ENCODE measurements around the gene CDK17.
"Not testable (repeated sequence)": the region's sequence is repeated elsewhere in the genome, so short reads cannot be mapped to it uniquely, and the experiment has no call there.

The CDK17 gene

DNA sequence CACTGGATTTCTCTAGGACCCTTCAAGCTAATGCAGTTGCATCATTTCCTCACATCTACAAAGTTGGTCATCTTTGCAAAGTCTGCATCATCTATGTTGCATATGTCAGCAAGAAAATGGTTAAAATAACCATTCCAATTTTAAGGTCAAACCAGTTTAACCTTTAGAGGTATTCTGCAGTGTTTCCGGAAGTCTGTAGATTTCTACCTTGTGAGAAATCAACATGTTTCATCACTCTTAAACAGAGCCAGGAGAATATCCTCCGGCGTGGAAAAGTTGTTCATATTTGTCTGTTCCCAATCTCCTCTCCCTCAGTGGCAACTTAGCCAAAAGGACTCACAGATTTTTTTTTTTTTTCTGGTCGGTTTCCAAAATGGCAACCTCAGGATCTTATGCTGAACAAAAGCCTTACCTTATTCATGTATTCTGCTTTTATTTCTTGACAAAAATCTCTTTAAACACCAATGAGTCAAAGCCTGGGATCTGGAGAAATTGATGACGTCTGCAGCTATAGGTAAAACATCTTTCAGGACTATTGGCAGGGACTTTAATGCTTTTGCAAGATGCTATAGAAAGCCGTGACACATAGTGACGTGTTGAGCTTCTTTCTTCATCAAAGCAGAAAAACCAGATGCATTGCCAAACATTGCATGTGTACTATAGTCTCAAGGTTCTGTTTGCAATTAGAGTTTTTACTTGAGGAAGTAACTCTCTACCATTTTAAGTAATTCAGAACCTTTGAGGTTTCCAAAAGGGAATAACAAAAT, 16.0 kb upstream of the CDK17 start:
- no peak for DNase-seq

DNA sequence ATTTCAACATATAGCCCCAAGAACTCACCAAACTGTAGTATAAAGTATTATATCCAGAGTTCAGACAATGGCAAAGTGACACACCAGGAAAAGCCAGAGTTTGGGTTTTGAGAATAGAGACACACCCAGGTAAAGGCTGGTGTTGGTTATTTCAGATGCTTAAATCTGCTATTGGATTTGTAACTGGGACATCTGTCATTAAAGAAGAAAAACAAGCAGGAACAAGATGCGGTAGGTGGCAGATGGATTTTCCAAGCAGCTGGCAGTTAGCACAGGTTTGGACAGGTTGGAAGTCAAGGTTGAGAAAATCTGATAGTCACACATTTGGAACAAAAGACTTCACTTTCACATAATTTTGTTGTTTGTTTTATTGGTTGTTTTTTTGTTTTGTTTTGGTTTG, 14.4 kb upstream of the CDK17 start:
- no peak for DNase-seq

DNA sequence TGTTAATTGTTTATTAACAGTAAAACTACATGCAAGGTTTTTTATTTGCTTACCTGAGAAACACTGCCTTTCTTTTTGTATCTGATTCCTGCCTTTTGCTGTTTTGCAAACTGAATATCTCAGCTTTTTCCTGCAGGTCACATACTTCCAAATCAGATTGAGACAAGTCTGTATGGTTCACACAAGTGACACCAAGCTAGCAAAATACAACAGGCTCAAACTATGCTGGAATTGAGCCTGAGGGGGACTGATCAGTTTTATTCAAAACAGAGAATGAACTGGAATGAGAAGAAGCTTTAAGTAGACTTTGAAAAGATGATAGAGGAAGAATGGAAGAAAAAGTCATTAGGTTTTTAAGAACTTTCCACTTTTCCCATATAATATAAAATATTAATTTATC, 12.2 kb upstream of the CDK17 start:
- no peak for DNase-seq

DNA sequence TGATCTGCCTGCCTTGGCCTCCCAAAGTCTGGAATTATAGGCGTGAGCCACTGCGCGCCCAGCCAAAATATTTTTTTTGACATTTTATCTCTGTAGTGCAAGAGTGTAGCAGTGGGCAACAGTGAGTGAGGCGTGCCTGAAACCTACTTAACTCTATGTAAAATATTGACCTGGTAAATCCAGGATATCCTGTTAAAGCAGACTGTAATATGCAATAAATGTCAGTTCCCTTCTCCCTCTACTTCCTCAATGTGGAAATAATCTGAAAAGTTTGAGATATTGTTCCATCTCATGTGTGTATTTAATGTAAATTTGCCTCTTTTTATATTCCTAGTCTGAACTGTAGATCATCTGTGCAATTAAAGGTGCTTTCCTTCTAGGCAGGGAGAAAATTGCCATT, 9.5 kb upstream of the CDK17 start:
- no peak for DNase-seq

DNA sequence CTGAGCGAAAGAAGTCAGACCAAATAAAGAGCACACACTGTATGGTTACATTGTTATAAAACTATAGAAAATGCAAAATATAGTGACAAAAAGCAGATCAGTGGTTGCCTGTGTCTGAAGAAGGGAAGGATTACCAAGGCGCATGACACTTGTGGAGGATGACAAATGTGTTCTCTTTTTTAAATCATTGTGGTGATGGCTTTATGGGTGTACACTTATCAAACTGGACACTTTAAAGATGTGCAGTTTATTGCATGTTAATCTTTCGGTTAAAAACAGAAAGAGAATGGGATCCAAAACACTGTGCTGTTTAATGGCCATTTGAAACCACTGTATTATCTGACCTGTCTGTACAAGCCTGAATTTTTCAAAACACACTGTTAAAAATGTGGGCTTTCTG, 8.8 kb upstream of the CDK17 start:
- DNase-seq: no peak

DNA sequence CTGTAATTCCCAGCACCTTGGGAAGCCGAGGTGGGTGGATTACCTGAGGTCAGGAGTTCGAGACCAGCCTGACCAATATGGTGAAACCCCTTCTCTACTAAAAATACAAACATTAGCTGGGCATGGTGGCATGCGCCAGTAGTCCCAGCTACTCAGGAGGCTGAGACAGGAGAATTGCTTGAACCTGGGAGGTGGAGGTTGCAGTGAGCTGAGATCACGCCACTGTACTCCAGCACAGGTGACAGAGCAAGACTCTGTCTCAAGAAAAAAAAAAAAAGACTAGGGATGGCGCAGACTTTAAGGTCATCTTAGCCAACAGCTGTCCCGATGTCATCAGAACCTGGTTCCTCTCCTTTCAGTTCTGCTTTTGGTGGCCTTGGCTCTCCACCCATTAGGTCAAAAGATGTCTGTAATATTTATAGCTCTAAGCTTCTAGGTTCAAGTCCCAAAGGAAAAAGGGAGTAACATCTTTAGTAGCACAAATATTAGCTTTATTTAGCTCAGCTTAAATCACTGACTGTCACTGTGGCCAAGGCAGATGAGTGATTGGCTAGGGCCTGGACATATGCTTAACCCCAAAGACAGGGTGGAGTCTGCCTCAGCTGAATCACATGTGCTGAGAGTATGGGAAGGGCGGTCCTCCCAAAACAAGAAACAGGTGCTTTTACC, 7.3 kb upstream of the CDK17 start:
- not testable (repeated sequence) for DNase-seq

DNA sequence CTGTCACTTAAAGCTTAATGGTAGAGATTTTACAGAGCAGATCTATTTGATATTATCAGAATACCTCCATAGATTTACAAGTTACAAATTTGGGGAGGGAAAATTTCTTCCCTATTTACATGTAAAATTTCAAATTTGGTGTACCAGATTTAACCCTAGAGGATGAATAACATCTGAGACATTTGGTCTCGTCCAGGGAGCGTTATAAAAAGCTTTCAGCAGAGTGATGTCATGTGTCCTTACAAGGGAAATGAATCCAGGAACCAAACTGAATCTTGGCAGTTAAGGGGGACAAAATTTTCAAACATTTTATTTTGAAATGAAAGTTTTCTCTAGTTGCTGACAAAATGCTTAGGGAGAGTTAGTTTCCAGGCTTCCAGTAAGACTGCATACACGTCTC, 4.5 kb upstream of the CDK17 start:
- no peak for DNase-seq

DNA sequence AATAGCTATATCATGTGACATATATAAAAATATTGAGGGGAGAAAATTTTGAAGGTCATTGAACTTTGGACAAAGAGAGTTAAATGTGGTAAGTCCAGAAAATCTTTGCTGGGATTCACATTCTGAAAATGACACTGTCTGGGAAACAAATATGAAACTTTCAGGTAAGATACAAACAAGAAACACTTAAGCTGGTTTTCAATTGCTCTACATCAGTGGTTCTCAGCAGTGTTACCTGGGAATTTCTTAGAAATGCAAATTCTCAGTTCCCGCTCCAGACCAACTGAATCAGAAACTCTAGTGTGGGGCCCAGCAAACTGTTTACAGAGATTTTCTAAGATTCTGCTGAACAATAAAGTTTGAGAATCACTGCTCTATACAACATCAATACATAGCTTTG, 3.6 kb upstream of the CDK17 start:
- DNase-seq: no peak

DNA sequence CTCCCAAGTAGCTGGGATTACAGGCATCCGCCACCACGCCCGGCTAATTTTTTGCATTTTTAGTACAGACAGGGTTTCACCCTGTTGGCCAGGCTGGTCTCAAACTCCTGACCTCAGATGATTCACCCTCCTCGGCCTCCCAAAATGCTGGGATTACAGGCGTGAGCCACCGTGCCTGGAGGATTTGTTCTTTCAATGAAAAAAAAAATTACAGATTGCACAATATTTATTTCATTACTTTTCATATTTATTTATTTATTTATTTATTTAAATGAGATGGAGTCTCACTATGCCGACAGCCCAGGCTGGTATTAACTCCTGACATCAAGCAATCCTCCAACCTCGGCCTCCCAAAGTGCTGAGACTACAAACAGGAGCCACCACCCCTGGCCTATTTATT, 2.3 kb upstream of the CDK17 start:
- not testable (repeated sequence) for DNase-seq

DNA sequence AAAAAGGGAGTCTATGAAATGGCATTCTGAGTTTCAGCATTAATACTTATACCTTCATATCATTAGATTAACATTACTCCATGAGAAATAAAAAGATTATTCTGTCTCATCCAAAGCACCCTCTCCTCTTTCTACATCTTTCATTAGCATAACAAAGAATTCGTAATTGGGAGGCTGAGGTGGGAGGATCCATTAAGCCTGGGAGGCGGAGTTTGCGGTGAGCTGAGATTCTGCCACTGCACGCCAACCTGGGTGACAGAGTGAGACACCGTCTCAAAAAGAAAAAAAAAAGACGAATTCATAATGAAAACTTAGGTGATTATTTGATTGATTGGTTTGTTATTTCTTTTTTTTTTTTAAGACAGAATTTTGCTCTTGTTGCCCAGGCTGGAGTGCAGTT, 1.8 kb upstream of the CDK17 start:
- no peak for DNase-seq

DNA sequence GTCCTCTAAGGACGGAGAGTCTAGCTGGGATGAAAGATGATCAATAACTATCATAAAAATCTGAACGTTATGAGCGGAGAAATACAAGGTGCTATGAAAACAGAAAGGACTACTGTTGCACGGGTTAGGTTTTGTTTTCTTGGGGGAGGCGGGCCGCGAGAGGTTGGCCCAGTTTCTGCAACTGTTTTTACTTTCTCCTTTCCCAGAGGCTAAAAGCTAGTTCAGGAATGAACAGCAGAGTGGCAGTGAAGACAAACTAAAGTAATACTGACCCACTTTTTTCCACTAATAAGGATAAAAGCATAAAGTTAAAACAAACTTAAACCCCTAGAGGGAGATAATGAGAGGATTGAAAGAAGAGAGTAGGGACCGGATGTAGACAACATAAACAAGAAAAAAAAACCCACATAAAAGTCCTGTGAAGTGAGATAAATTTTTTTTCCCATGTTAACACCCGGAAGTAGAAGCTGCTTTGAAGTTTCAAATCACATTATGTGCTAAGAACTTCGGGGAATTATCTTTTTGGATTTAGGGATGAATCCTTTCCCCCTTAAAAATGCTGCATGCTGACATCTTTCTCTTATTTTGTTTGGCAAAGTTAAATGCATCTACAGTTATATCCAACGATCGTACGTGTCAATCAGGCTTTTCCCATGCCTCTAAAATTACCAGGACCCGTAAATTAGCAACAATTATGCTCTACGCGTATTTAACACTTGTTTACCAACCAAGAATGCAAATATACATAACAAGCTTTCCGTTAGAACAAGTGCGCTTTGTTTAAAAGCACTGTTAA, 1.0 kb upstream of the CDK17 start:
- no peak for DNase-seq

DNA sequence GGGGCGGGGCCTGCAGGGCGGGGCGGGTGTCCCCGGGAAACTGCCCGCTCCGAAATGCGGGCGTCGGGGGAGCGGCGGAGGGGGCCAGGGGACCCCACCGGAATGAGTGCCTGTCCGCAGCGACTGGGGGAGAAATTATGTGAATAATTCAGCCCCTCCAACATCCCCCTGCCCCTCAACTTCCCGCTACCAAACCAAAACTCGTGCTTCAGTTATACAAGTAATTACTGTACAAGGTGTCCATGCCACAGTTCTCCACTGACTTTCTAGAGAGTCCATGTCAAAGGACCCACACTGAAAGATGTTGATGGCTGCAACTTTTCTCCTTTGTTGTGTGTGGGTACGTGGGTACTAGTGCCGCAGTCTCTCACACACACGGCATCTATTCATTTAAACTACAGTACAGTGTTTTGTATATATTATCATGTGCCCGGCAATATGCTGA, 414 bp upstream of the CDK17 start:
- DNase-seq: no peak

DNA sequence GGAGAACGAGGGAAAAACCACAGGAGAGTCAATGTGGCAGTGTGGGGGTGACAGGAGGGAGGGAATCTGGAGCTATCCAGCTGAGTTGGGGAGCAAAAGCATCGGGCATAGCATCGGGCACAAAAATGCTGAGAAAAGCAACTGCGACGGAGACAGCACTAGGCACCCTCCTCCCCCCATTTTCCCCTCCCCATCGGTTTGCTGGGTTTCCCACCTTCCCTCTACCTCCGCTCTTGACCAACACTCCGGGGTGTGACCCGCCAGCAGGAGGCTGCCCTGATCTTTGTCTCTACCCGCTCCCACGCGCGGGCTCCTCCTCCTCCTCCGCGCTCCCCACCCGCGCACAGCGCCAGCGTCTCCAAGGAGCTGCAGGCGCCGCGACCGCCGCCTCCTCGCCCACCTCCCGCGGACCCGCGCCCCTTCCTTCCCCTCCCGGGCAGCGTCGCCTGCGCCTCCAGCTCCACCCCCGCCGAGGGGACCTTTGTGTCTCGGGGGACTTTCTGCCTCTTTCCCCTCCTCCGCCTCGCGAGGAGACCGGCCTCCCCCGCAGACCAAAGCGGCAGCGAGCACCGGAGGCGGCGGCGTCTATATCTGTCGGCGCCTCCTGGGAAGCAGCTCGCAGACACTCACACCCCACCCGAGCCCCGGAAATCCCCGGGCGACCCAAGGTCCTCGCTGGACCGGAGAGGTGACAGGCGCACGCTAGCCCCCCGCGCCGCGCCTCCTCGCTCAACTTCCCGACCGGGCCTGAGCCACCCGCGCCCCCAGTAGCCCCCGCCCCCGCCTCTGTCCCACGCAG, 920 bp downstream of the CDK17 start:
- DNase-seq: peak; percentile 73

DNA sequence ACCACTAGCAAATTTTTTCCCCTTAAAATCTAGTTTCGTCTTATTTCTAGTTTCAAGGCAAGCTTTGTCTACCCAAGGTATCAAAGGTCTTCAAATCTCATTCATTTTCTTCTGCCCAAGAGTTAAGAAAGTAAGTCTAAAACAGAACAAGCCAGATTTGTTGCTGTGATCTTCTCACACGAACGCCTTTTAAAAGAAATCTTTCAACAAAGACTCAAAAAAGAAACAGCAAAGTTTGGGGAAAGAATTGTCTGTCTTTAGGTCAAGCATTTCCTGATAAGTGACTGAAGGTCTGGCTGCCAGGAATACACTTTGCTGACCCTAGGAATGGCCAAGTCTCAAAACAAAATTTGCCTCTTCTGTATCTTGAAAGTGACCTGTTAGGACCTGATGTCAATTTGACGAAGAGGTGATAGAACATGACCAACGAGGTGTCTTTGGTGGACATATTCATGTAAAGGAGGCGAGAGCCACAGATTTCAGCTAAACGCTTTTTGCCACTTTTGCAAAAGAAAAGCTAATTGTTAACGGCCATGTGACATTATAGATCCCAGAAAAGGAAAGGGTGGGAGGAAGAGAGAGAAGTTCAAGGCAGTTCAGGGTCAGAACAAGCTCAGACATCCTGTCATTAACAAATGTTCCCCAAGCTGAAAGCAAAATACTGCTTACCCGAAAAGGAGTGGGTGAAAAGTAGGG, 1.7 kb downstream of the CDK17 start:
- no peak for DNase-seq

DNA sequence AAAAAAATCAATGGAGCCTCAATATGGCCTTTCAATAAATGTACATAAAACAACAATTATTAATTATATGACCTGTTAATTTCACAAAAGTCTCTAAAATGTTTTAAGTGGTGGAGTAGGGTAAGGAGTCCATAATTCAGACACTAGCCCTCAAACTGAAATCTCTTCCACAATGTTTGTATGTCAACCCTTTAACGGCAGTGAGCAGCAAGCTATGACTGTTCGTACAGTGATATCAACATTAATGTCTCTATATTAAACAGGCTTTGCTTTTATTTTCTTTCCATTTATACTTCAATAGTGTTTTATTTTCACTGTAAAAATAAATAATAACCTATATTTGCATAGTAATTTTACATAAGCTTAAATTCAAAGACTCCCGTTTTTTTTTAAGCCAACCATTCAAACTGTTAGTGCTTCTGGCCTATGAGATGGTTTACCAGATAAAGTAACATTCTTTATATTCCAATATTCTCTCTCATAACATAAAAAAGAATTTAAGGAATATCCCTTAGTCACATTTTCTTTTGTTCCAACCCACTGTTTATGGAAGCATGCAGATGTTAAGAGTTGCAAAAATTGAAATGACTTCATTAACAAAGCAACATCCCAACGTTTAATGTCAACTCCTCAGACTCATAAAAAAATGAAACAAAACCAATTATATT, 2.3 kb downstream of the CDK17 start:
- no peak for DNase-seq

DNA sequence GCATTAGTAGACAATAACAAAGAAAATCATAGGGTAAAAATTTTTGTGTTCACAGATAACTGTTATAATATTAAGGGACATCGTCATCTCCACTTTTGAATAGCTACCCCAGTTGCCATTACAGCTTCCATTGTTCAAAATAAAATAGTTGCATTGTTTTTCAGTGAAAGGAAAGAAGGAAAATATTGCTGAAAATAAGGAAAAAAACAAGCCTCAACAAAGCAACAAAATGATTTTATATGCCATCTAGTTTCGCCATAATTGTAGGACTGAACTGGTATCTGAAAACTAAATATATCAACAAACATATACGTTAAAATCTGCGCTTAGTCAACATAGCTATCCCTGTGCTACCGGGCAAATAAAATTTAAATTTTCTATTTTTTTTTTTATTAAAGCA, 3.3 kb downstream of the CDK17 start:
- no peak for DNase-seq

DNA sequence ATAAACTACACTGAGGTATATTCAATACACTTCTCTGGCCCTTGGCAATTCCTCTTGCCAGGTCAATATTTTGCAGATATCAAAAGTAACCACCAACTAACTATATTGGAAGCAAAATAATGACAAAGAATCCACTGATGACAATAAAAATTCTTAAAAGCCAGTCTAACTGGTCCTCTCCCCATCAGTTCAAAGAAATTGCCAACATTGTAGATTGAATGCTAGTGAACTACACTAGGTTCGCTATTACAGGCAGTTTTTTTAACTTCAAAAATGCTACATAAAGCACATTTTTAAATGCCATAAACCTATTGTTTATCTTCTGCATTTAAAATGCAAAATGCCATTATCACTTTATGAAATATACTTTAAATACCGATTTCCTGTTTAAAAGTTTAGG, 4.0 kb downstream of the CDK17 start:
- no peak for DNase-seq

DNA sequence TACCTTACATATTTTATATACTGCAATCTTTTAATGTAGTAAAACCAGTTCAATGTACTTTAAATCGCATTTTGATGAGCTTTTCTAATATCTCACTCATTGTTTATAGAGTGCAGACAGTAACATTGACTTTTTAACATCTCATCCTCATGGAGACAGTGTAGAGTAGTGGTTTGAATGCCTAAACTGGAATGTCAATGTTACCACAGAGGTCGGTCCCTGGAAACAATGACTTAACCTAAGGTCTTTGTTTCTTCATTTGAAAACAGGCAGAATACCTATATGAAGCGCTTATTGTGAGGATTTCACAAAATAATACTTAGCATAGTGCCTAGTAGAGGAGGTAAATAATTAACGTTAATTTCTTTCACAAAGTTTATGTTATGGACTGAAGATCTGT, 5.0 kb downstream of the CDK17 start:
- no peak for DNase-seq

DNA sequence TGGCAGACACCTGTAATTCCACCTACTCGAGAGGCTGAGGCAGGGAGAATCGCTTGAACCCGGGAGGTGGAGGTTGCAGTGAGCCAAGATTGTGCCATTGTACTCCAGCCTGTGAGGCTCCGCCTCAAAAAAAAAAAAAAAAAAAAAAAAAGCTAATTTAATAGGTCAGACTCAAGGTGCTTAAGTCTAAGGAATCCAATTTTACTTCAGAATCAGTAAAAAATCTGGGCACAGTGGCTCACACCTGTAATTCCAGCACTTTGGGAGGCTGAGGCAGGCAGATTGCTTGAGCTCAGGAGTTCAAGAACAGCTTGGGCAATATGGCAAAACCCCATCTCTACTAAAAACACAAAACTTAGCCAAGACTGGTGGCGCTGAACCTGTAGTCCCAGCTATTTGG, 7.0 kb downstream of the CDK17 start:
- DNase-seq: not testable (repeated sequence)

DNA sequence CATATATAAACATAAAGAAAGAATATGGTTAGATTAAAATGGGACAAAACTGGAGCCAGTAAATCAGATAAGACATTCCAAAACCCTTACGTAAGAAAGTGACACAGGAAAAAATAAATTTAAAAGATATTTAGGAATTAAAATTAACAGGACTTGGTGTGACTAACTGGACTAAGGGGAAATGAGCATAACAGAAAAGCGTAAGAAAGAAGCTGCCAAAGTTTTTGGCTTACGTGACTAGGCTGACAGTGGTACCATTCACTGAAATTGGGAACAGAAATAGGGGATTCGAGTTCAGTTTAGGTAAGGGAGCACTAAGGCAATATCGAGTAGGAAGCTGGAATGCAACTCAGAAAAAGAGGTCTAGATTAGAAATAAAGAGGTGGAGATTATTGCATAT, 7.8 kb downstream of the CDK17 start:
- no peak for DNase-seq

DNA sequence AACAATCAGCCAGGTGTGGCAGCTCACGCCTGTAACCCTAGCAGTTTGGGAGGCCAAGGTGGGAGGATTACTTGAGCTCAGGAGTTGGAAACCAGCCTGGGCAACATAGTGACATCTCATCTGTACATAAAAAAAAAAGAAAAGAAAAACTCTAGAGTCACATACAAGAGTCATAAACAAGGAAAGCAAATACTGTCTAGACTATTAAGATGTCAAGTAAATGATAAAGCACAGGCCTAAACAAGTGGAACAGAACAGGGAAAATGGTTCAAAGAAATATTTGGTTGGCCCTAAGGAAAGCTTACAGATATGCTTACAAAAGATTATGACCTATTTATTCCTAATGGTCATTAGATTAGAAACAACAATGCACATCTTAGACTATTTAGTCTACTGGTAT, 12.3 kb downstream of the CDK17 start:
- DNase-seq: no peak

DNA sequence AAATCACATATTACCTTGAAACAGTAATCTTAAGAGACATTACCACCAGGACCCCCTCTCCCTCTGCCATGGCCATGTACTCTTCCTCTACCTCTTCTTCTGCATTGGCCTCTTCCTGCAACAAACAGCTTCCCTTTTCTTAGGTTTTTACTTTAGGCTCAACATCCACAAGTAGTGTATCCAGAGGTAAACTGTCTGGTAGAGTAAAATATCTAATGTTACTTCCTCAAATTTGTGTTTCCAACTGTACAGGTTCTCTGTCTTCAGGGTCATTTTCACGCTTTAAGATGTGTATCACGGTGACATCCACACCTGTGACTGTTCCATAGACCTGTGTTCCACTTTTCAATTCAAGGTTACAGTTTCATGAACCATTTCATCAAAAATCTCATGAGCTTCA, 13.4 kb downstream of the CDK17 start:
- no peak for DNase-seq

Measured in activated CD4-positive, CD25-positive, alpha-beta regulatory T cell treated with anti-CD3 and anti-CD28 coated beads, Interleukin-2, amount 50 U/mL, for 72 hours (primary cell).